ENCODE results near the gene PRKCQ. TPM values are rescaled to one million over a fixed set of nuclear protein-coding genes. Genes with fewer than 3 reads are reported as not detected.
A peak's percentile ranks its signal among the peaks of the same experiment; 100 is the strongest.

Gene PRKCQ
- total and polyA plus RNA-seq, 2 of the 4 experiments (the other 2 are of a cell fraction): under 0.01 to 0.03 TPM

DNA sequence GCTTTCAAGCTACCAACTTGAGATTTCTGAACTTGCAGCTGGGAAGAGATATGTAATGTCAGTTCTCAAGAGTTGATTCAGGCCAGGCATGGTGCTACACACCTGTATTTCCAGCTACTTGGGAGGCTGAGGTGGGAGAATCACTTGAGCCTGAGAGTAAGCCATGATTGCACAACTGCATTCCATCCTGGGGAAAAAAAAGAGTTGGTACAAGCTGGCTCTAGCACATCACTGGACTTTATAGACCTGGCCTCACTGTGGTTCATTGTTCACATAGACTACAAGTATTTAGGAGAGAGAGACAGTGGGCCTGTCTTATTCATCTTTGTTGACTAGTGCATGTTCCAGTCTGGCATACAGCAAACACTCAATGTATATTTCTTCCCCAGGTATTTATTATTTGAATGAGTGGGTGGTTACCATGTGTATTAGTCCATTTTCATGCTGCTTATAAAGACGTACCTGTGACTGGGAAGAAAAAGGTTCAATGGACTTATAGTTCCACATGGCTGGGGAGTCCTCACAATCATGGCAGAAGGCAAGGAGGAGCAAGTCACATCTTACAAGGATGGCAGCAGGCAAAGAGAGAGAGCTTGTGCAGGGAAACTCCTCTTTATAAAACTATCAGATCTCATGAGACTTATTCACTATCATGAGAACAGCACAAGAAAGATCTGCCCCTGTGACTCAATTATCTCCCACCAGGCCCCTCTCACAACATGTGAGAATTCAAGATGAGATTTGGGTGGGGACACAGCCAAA is 200.9 kb downstream of the PRKCQ start:
- CTCF ChIA-PET: no interaction called here
- BruUV-seq (replicated peaks): no TSS peak
- no peak overlapping the region for H4K91ac ChIP-seq (ENCODE audit: insufficient read depth, low read depth, low read length)

More for the DNA sequence above, 200.9 kb downstream of the PRKCQ start:
- POLR2A ChIA-PET (ENCODE audit: unreplicated experiment): no interaction called here
- dilution Hi-C loops (cut with HindIII; ENCODE audit: low sequenced_read_pairs, unreplicated experiment) (no loop called here), intact Hi-C loops (cut with micrococcal nuclease) (no loop called here), in situ Hi-C loops (cut with MboI; ENCODE audit: low sequenced_read_pairs) (no loop called here)
- H2BK120ac ChIP-seq (ENCODE audit: low read depth, low read length): no peak overlapping the region
- no peak overlapping the region for H4K5ac ChIP-seq (ENCODE audit: low read depth, low read length)
- WGBS, 2 experiments (ENCODE audit: extremely low coverage in 2 of 2, insufficient read length in 1 of 2): no CpG with 5 or more reads among the region's 1 CpG
- no peak overlapping the region for H3K9ac ChIP-seq (ENCODE audit: low read depth, low read length)
- peaks cover 19% of the 10 kb centered on the region for H3K4me1 ChIP-seq (ENCODE audit: control insufficient read depth, insufficient read depth, low read length)
- no peaks in the 10 kb centered on the region for H4K20me1 ChIP-seq (ENCODE audit: insufficient read depth, low read length)
- H2BK15ac ChIP-seq (ENCODE audit: low read depth, low read length): no peak overlapping the region
- no peak overlapping the region for H3K27ac ChIP-seq (ENCODE audit: insufficient read depth, low read length)
- H3K4me3 ChIP-seq (ENCODE audit: insufficient read depth, low read depth, low read length): no peak overlapping the region
- no peaks in the 10 kb centered on the region for H3K36me3 ChIP-seq (ENCODE audit: control insufficient read depth, insufficient read depth, low read length)
- peaks cover 7% of the 10 kb centered on the region; the same call in 1 of the 2 replicates for H3K9me3 ChIP-seq (ENCODE audit: control insufficient read depth, insufficient read depth, low read length)
- no peaks in the 10 kb centered on the region for H3K79me1 ChIP-seq (ENCODE audit: low read depth in 1 of 2, low read length in 2 of 2)
- H3K23ac ChIP-seq (ENCODE audit: low read depth, low read length): no peak overlapping the region
- H2BK20ac ChIP-seq (ENCODE audit: low read depth, low read length): no peak overlapping the region
- DNase-seq (no peak), ATAC-seq (ENCODE audit: low read depth) (no peak)
- no peak overlapping the region for H3K18ac ChIP-seq (ENCODE audit: low read depth, low read length)
- peaks cover 21% of the 10 kb centered on the region for H3K9me1 ChIP-seq (ENCODE audit: insufficient read depth, low read length)
- H2AK5ac ChIP-seq (ENCODE audit: low read depth, low read length): no peak overlapping the region
- H2AFZ ChIP-seq (replicated peaks; ENCODE audit: low read length, poor library complexity): no peak overlapping the region
- H3K14ac ChIP-seq (replicated peaks; ENCODE audit: low read depth, low read length): no peak overlapping the region
- H2AK9ac ChIP-seq (replicated peaks; ENCODE audit: low read depth, low read length, poor library complexity): no peak overlapping the region
- H3K27me3 ChIP-seq (ENCODE audit: control insufficient read depth, insufficient read depth, low read length): peaks cover 2% of the 10 kb centered on the region; the same call in 1 of the 2 replicates
- TF ChIP-seq CEBPB (IDR thresholded peaks at IDR 0.05; ENCODE audit: low read depth, low read length) (peak; percentile 55; the same call in 1 of the 2 replicates), MAFK (IDR thresholded peaks at IDR 0.05; ENCODE audit: low read depth, low read length) (no peak)
- no peak overlapping the region for H2BK5ac ChIP-seq (ENCODE audit: low read depth, low read length, poor library complexity, severe bottlenecking)
- H4K8ac ChIP-seq (ENCODE audit: low read depth in 2 of 2, low read length in 2 of 2): no peak overlapping the region
- H3K4me2 ChIP-seq (ENCODE audit: low read depth, low read length): no peak overlapping the region
- no peak overlapping the region for H3K4ac ChIP-seq (ENCODE audit: low read depth, low read length)
- H3K56ac ChIP-seq (ENCODE audit: extremely low read depth, insufficient read depth, low read length): no peak overlapping the region
